SK-N-SH (cell line): ENCODE results near the gene TIMM22. TPM values are rescaled to one million over a fixed set of nuclear protein-coding genes. Genes with fewer than 3 reads are reported as not detected.
A peak's percentile ranks its signal among the peaks of the same experiment; 100 is the strongest.

ENCODE experiments used
- CTCF ChIA-PET: fragments of 300-600, 350-600 bp; formaldehyde crosslinking; extraction: SDS; loops from one replicate; lab custom pipeline; 2021; lab: Yijun Ruan, JAX
- POLR2A ChIA-PET: fragments of 350-600 bp; sonication (Branson Sonifier 250); formaldehyde crosslinking; extraction: SDS; loops from one replicate; lab custom pipeline; 2020; ENCODE audit warnings: antibody characterized with exemption, inconsistent platforms; lab: Yijun Ruan, JAX
- DNase-seq: peaks from one replicate; pipeline ENCODE4 v3.0.0; 2012
- H2AFZ ChIP-seq: fragments of 200-600 bp; sonication (generic); 2 replicates; pipeline ENCODE4 v1.8.1; 2016; ENCODE audit warnings: antibody characterized with exemption, mild to moderate bottlenecking, low read depth
- H3F3A ChIP-seq: fragments of 200-600 bp; sonication (generic); replicated peaks from 2 replicates; pipeline ENCODE3; 2016; ENCODE audit warnings: antibody characterized with exemption, mild to moderate bottlenecking; ENCODE audit not compliant: insufficient read depth
- H3K27ac ChIP-seq, 2 experiments: fragments of 200-500 bp in 1 of 2; fragments of 200-600 bp in 1 of 2; sonication (Bioruptor generic) in 1 of 2; sonication (generic), shearing (Covaris generic) in 1 of 2; 2 replicates each; pipeline versions ENCODE4 v1.5.1 to v1.6.1; 2014 to 2016; ENCODE audit warnings: low read depth in 2 of 2, inconsistent platforms in 1 of 2, low read length in 1 of 2, mild to moderate bottlenecking in 1 of 2, mixed read lengths in 1 of 2
- H3K27me3 ChIP-seq: fragments of 200-600 bp; sonication (generic), shearing (Covaris generic); 2 replicates; pipeline ENCODE4 v1.6.1; 2016; ENCODE audit warnings: mixed run types; ENCODE audit not compliant: insufficient read depth
- H3K36me3 ChIP-seq, 2 experiments: fragments of 200-500 bp in 1 of 2; fragments of 200-600 bp in 1 of 2; sonication (Bioruptor generic) in 1 of 2; sonication (generic) in 1 of 2; replicated peaks in 1 of 2; 2 replicates each; pipeline versions ENCODE3 to v1.5.1; 2014 to 2016; ENCODE audit warnings: low read length in 1 of 2, mild to moderate bottlenecking in 1 of 2; ENCODE audit not compliant: insufficient read depth in 2 of 2, control insufficient read depth in 1 of 2
- H3K4me1 ChIP-seq, 2 experiments: fragments of 200-500 bp in 1 of 2; fragments of 200-600 bp in 1 of 2; sonication (Bioruptor generic) in 1 of 2; sonication (generic), shearing (Covaris generic) in 1 of 2; 2 replicates each; pipeline versions ENCODE4 v1.5.1 to v1.6.1; 2014 to 2016; ENCODE audit warnings: low read depth in 1 of 2, low read length in 1 of 2, mixed run types in 1 of 2; ENCODE audit not compliant: insufficient read depth in 2 of 2, control insufficient read depth in 1 of 2
- H3K4me2 ChIP-seq: fragments of 200-600 bp; sonication (generic), shearing (Covaris generic); 2 replicates; pipeline ENCODE4 v1.6.1; 2017; ENCODE audit warnings: mixed run types
- H3K4me3 ChIP-seq, 2 experiments: fragments of 200-500 bp in 1 of 2; fragments of 200-600 bp in 1 of 2; sonication (Bioruptor generic) in 1 of 2; sonication (generic), shearing (Covaris generic) in 1 of 2; 2 replicates each; pipeline versions ENCODE4 v1.5.1 to v1.8.1; 2014 to 2016; ENCODE audit warnings: low read depth in 2 of 2, inconsistent platforms in 1 of 2, low read length in 1 of 2, mild to moderate bottlenecking in 1 of 2, mixed read lengths in 1 of 2, moderate library complexity in 1 of 2
- H3K79me2 ChIP-seq: fragments of 200-600 bp; sonication (generic); 2 replicates; pipeline ENCODE4 v1.8.1; 2017; ENCODE audit warnings: mild to moderate bottlenecking; ENCODE audit not compliant: insufficient read depth
- H3K9ac ChIP-seq: fragments of 200-600 bp; sonication (generic); 2 replicates; pipeline ENCODE4 v1.6.1; 2017; ENCODE audit warnings: mixed run types
- H3K9me2 ChIP-seq: fragments of 200-600 bp; sonication (generic); 2 replicates; pipeline ENCODE4 v1.6.1; 2017; ENCODE audit warnings: mixed run types
- H3K9me3 ChIP-seq: fragments of 200-600 bp; sonication (generic); 2 replicates; pipeline ENCODE4 v1.6.1; 2017; ENCODE audit warnings: mixed run types, mild to moderate bottlenecking, moderate library complexity
- H4K20me1 ChIP-seq: fragments of 200-600 bp; sonication (generic); 2 replicates; pipeline ENCODE4 v1.6.1; 2017; ENCODE audit warnings: mild to moderate bottlenecking, mixed run types; ENCODE audit not compliant: insufficient read depth
- CTCF ChIP-seq: fragments of 200-600 bp; sonication (generic); IDR thresholded peaks from 2 replicates; pipeline ENCODE4 v1.6.1; 2017; ENCODE audit warnings: antibody characterized with exemption, mild to moderate bottlenecking, moderate library complexity
- EZH2phosphoT487 ChIP-seq: fragments of 200-600 bp; sonication (generic); IDR thresholded peaks from 2 replicates; pipeline ENCODE4 v1.6.1; 2017; ENCODE audit warnings: low read depth, mixed run types, mild to moderate bottlenecking, antibody characterized with exemption, moderate library complexity, borderline replicate concordance
- FOSL2 ChIP-seq: IDR thresholded peaks from 2 replicates; pipeline ENCODE4 v1.4.0; 2012; ENCODE audit warnings: low read depth, mild to moderate bottlenecking, moderate library complexity, borderline replicate concordance
- FOXJ3 ChIP-seq: sonication (generic); formaldehyde crosslinking; IDR thresholded peaks from 2 replicates; pipeline ENCODE4 v1.5.1; 2020; ENCODE audit warnings: mild to moderate bottlenecking, missing genetic modification reagents
- GABPA ChIP-seq: IDR thresholded peaks from 2 replicates; pipeline ENCODE4 v1.4.0; 2012; ENCODE audit warnings: low read depth, mild to moderate bottlenecking
- GATA2 ChIP-seq: sonication (generic); formaldehyde crosslinking; IDR thresholded peaks from 2 replicates; pipeline ENCODE4 v1.5.0; 2020; ENCODE audit warnings: mild to moderate bottlenecking, missing genetic modification reagents
- JUND ChIP-seq: IDR thresholded peaks from 2 replicates; pipeline ENCODE4 v1.4.0; 2012
- NFIC ChIP-seq: IDR thresholded peaks from 2 replicates; pipeline ENCODE4 v1.4.0; 2012; ENCODE audit warnings: borderline replicate concordance
- RCOR1 ChIP-seq: fragments of 150-350 bp; IDR thresholded peaks from 2 replicates; pipeline ENCODE4 v1.6.1; 2017; ENCODE audit warnings: antibody characterized with exemption, low read length
- REST ChIP-seq: IDR thresholded peaks from 2 replicates; pipeline ENCODE4 v1.6.1; 2012; ENCODE audit warnings: mild to moderate bottlenecking, low read depth, low read length, moderate library complexity
- RXRA ChIP-seq: IDR thresholded peaks from 2 replicates; pipeline ENCODE4 v1.4.0; 2012; ENCODE audit warnings: low read depth, mild to moderate bottlenecking, borderline replicate concordance
- SIN3A ChIP-seq: IDR thresholded peaks from 2 replicates; pipeline ENCODE4 v1.6.1; 2012; ENCODE audit warnings: low read depth, mild to moderate bottlenecking, low read length, moderate library complexity, borderline replicate concordance
- SMC3 ChIP-seq: IDR thresholded peaks from 2 replicates; pipeline ENCODE4 v1.6.1; 2012; ENCODE audit warnings: low read depth, low read length, improper control_type of control experiment
- TEAD4 ChIP-seq: IDR thresholded peaks from 2 replicates; pipeline ENCODE4 v1.4.0; 2012; ENCODE audit warnings: mild to moderate bottlenecking, borderline replicate concordance; ENCODE audit not compliant: insufficient read depth
- USF1 ChIP-seq: IDR thresholded peaks from 2 replicates; pipeline ENCODE4 v1.4.0; 2012; ENCODE audit warnings: low read depth, borderline replicate concordance
- WGBS: methylation state at CpG from one replicate; pipeline ENCODE4 v1.1.6; 2017; ENCODE audit warnings: low lambda C conversion rate; 5-methylcytosine and 5-hydroxymethylcytosine counted together
- polyA plus RNA-seq, 3 experiments: library from polyadenylated mRNA; depleted of rRNA; stranded (reverse); fragments of >200 nt; gene quantifications; 2 replicates each; pipeline ENCODE4 v1.2.3, GENCODE V29; 2012
- TF ChIP-seq, protein P1 (sequence below): fragments of 150-350 bp; IDR thresholded peaks from 2 replicates; pipeline ENCODE4 v1.6.1; 2017; ENCODE audit warnings: antibody characterized with exemption, low read length, low read depth, borderline replicate concordance

TIMM22 gene
- polyA plus RNA-seq, 1 of the 3 experiments (the other 2 are of a cell fraction): 9.9 TPM

DNA sequence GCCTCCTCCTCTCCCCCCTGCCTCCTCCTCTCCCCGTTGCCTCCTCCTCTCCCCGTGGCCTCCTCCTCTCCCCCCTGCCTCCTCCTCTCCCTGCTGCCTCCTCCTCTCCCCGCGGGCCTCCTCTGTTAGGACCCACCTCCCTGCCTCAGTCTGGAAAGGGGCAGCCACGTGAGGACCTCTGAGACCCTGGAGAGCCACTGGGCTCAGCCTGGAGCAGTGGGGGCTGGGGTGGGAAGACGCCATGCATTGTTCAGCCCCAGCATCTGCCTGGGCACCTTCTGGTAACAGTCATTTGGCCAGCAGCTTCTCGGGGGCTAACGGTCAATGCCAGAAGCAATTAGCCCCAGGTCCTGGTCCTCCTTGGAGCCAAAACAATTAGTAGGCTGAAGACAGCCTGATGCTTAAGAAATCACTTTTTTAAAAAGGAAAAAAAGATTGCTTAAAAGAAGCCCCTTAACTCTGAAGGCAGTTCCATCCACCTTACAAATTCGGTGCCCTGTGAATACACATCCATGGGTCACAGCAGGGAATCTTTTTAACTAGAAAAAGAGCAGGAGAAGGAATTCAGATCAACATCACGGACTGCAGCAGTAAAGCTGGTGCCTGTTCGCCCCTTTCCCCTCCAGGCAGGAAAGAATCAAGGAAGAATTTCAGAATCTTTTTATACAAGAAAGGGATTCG lies 47.2 kb upstream of the TIMM22 start:
- no peak overlapping the region for H3K9ac ChIP-seq
- TF ChIP-seq GABPA (no peak), NFIC (no peak)
- ChIA-PET POLR2A (no interaction called here), CTCF (interaction anchor here (0.9 kb wide), 1 partner anchor 18 kb away, joined by 3 read pairs; no protein-coding TSS in a partner anchor)
- H3K4me1 ChIP-seq: peaks cover 3 to 17% of the 10 kb centered on the region in 2 experiments; a peak in 2 of 4 replicates
- H3K27me3 ChIP-seq: peaks cover 20% of the 10 kb centered on the region; the same call in 1 of the 2 replicates
- H3K9me2 ChIP-seq: no peaks in the 10 kb centered on the region
- 48% methylated on average over 11 of the region's 12 CpGs for WGBS
- peaks cover 12% of the 10 kb centered on the region; the same call in 1 of the 2 replicates for H4K20me1 ChIP-seq
- no peak overlapping the region for H3K4me3 ChIP-seq
- H3K79me2 ChIP-seq: 0 out of 2 replicates have a peak, but pooled peaks cover 5% of the 10 kb centered on the region
- H3K36me3 ChIP-seq: no peaks in the 10 kb centered on the region
- no peak overlapping the region for H2AFZ ChIP-seq
- no peaks in the 10 kb centered on the region for H3K9me3 ChIP-seq
- DNase-seq: no peak
- H3F3A ChIP-seq: peaks cover 10% of the 10 kb centered on the region
- no peak overlapping the region for H3K27ac ChIP-seq
- no peak overlapping the region for H3K4me2 ChIP-seq

GRCh38 chr17:951325-952132 lies 45.4 kb upstream of the TIMM22 start:
- H3K9ac ChIP-seq: peak overlapping the region; percentile 59; the same call in 1 of the 2 replicates
- no peak overlapping the region for H3K4me3 ChIP-seq
- no peaks in the 10 kb centered on the region for H3K9me3 ChIP-seq
- H3K27me3 ChIP-seq: peaks cover 20% of the 10 kb centered on the region; the same call in 1 of the 2 replicates
- peak overlapping the region in 1 of 2 experiments; percentile 71; a peak in 2 of 4 replicates for H3K27ac ChIP-seq
- no peak overlapping the region for H2AFZ ChIP-seq
- H3F3A ChIP-seq: peaks cover 13% of the 10 kb centered on the region
- ChIA-PET POLR2A (interaction anchor here (0.6 kb wide), 1 partner anchor 28 kb away, joined by 3 read pairs; the partner anchor contains the start of gene NXN), CTCF (interaction anchor here (0.9 to 1.5 kb wide), 2 partner anchors 13 to 45 kb away, joined by 3 to 6 read pairs; partner anchors contain the start of gene TIMM22)
- WGBS: 18% methylated on average over 24 of the region's 27 CpGs
- peaks cover 12% of the 10 kb centered on the region; the same call in 1 of the 2 replicates for H4K20me1 ChIP-seq
- H3K79me2 ChIP-seq: 0 out of 2 replicates have a peak, but pooled peaks cover 5% of the 10 kb centered on the region
- peaks cover 3 to 17% of the 10 kb centered on the region in 2 experiments; a peak in 2 of 4 replicates for H3K4me1 ChIP-seq
- H3K4me2 ChIP-seq: peak overlapping the region; percentile 78; the same call in 1 of the 2 replicates
- no peaks in the 10 kb centered on the region for H3K9me2 ChIP-seq
- no peak for DNase-seq
- H3K36me3 ChIP-seq: no peaks in the 10 kb centered on the region
- peak; percentile 87 for TF ChIP-seq JUND
- TF ChIP-seq TEAD4: peak; percentile 95
- TF ChIP-seq USF1: no peak
- peak; percentile 91 for TF ChIP-seq RXRA
- TF ChIP-seq RCOR1: no peak
- peak; percentile 64; the same call in 1 of the 2 replicates for TF ChIP-seq FOSL2
- TF ChIP-seq GABPA: no peak
- TF ChIP-seq SMC3: no peak
- no peak for TF ChIP-seq FOXJ3 (CRISPR knock-in tag)
- TF ChIP-seq SIN3A: peak; percentile 49; the same call in 1 of the 2 replicates
- TF ChIP-seq CTCF: no peak
- TF ChIP-seq REST: no peak; the same call in 1 of the 2 replicates
- TF ChIP-seq, protein P1, sequence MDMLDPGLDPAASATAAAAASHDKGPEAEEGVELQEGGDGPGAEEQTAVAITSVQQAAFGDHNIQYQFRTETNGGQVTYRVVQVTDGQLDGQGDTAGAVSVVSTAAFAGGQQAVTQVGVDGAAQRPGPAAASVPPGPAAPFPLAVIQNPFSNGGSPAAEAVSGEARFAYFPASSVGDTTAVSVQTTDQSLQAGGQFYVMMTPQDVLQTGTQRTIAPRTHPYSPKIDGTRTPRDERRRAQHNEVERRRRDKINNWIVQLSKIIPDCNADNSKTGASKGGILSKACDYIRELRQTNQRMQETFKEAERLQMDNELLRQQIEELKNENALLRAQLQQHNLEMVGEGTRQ: no peak
- no peak for TF ChIP-seq EZH2phosphoT487
- no peak for TF ChIP-seq GATA2 (CRISPR knock-in tag)
